ENCODE measurements around the gene APP.

- TF ChIP-seq CTCF (conservative IDR thresholded peaks at IDR 0.05) (no peak), EZH2 (IDR thresholded peaks at IDR 0.05; ENCODE audit: low read depth) (no peak)
These were observed 193.4 kb downstream of the APP start for GRCh38 chr21:25977068-25977611.

Data from PC-9 (cell line).